MG63 (cell line): ENCODE measurements around the gene SNRPB2. TPM values are rescaled to one million over a fixed set of nuclear protein-coding genes. Genes with fewer than 3 reads are reported as not detected.
A peak's percentile ranks its signal among the peaks of the same experiment; 100 is the strongest.

Source experiments
- DNase-seq: peaks from one replicate; pipeline ENCODE4 v3.0.0-alpha.2; 2020
- H3K27me3 ChIP-seq: fragments of 250-450 bp; sonication (Bioruptor Pico); 2 replicates; pipeline ENCODE4 v1.5.1; 2020; ENCODE audit warnings: mild to moderate bottlenecking, moderate library complexity
- H3K36me3 ChIP-seq: fragments of 250-450 bp; sonication (Bioruptor Pico); 2 replicates; pipeline ENCODE4 v1.5.1; 2020; ENCODE audit warnings: mild to moderate bottlenecking, moderate library complexity
- H3K4me3 ChIP-seq: fragments of 250-450 bp; sonication (Bioruptor Pico); 2 replicates; pipeline ENCODE4 v1.5.1; 2020; ENCODE audit warnings: mild to moderate bottlenecking, moderate library complexity
- H3K9me3 ChIP-seq: fragments of 250-450 bp; sonication (Bioruptor Pico); 2 replicates; pipeline ENCODE4 v1.5.1; 2020; ENCODE audit warnings: mild to moderate bottlenecking, moderate library complexity
- total RNA-seq: library from RNA; depleted of rRNA; stranded (reverse); fragments of >200 nt; shearing (Covaris generic); gene quantifications from 2 replicates; pipeline ENCODE4 v1.2.3, GENCODE V29; 2014; ENCODE audit warnings: low replicate concordance; rRNA removed

SNRPB2 gene
- total RNA-seq, 1 experiment from 2014 or later, result 90.9 TPM

DNA sequence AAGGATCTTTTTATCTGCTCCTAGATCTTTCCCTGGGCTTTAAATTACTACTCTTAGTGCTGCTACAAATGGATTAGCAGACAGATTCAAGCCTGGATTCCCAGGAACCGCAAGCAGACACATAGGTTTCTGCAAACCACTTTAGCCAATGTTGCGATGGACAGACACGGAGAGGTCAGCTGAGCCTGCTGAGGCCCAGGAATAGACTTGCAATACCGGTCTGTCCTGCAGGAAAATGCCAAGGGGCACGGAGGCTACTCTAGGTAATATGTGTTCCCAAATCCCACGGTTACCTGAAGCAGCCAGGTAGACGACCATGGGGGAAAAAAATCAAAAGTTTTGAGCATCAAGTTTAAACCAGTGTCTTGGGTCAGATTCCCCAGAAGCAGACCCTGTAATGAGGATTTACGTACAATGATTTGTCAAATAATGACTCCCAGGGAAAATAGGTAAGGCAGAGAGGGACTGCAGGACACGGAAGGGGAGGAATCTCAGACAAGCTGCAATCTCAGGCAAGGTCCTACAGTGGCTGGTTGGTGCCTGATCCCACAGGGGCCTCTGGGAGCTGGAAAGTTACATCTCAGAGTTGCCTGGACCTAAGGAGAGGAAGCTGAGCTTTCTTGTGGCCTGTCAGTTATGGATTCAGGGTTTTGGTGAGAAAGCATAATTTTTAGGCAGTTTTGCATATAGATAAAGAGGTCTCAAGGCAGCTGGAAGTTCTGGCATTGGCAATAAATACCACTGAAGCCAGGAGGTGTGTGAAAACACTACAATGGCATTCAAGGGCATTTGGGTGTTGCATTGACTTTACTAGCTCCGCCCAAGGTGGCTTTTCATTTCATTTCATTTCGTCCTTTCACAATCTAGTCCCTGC, 30.8 kb downstream of the SNRPB2 start:
- Histone ChIP-seq H3K27me3 (no peaks in the 10 kb centered on the region), H3K9me3 (no peaks in the 10 kb centered on the region), H3K36me3 (no peaks in the 10 kb centered on the region), H3K4me3 (no peak overlapping the region)
- DNase-seq, result no peak

DNA sequence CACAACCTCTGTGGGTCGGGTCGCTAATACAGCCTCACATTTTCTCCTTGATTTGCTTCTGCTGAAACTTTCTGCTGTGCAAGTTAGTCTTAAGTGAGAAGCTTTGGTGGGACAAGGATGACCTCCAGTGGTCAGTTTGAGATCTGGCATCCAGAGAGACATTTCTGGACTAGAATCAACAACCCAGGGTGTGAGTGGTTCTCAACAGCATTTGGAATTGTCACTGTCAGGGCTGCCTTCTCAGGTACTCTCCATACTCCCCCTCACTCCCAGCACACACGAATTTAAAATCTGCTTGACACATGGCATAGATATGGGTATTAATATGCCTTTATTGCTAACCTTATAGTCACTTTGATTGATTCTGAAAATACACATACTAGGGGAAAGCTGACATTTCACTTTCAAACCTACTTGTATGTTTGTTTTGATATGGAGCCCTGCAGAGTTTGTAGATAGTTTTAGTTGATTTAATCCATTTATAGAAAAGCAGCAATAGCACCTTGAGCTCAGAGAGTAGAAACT, 31.5 kb downstream of the SNRPB2 start:
- Histone ChIP-seq H3K9me3 (no peaks in the 10 kb centered on the region), H3K36me3 (no peaks in the 10 kb centered on the region), H3K27me3 (no peaks in the 10 kb centered on the region), H3K4me3 (no peak overlapping the region)
- peak; percentile 6 for DNase-seq

DNA sequence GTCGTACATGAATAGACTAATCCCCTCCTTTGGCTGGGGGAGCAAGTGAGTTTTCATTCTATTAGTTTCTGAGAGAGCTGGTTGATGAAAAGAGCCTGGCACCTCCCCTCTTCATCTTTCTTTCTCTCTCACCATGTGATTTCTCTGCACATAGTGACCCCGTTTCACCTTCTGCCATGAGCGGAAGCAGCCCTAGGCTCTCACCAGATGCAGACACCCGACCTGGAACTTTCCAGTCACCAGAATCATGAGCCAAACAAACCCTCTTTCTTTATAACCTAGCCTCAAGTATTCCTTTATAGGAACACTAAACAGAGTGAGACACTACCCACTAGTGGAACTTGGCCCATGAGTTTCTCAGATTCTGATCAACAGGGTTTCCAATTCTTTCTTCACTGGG, 34.7 kb downstream of the SNRPB2 start:
- no peak for DNase-seq
- Histone ChIP-seq H3K4me3 (no peak overlapping the region), H3K9me3 (no peaks in the 10 kb centered on the region), H3K27me3 (no peaks in the 10 kb centered on the region), H3K36me3 (no peaks in the 10 kb centered on the region)

DNA sequence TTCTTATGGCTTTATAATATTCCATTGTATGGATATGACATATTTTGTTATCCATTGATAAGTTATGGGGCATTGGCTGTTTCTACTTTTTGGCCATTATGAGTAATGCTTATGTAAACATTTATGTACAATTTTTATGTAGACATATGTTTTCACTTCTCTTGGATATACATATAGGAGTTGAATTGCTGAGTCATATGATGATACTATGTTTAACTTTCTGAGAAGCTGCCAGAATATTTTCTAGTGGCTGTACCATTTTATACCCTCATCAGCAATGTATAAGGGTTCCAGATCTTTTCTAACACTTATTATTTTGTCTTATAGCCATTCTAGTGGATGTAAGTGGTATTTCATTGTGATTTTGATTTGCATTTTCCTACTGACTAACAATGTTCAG, 41.4 kb downstream of the SNRPB2 start:
- Histone ChIP-seq H3K27me3 (no peaks in the 10 kb centered on the region), H3K4me3 (no peak overlapping the region), H3K9me3 (no peaks in the 10 kb centered on the region), H3K36me3 (no peaks in the 10 kb centered on the region)
- DNase-seq, result no peak

GRCh38 chr20:16775961-16776360, 46.1 kb downstream of the SNRPB2 start:
- DNase-seq, result no peak
- Histone ChIP-seq H3K27me3 (no peaks in the 10 kb centered on the region), H3K36me3 (no peaks in the 10 kb centered on the region), H3K9me3 (no peaks in the 10 kb centered on the region), H3K4me3 (no peak overlapping the region)

DNA sequence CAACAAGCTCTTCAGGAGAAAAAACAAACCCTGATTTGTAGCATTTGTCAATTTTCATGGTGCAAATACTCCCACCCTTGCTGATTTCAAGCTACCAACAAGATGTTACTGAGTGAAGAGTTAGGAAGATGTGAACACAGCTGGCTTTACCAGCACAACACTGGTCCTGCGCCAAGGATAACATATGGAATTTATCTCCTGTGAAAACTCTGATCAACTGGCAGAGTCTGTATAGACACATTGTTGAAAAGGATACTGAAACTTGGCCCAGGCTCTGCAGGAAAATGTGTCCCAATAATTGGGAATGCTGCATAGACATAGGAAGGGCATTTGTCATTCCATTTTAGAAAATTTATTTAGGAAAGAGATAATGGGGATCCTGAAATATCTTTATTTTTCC, 47.3 kb downstream of the SNRPB2 start:
- Histone ChIP-seq H3K4me3 (no peak overlapping the region), H3K9me3 (no peaks in the 10 kb centered on the region), H3K36me3 (no peaks in the 10 kb centered on the region), H3K27me3 (no peaks in the 10 kb centered on the region)
- no peak for DNase-seq

GRCh38 chr20:16778159-16778558, 48.3 kb downstream of the SNRPB2 start:
- H3K36me3 ChIP-seq, result no peaks in the 10 kb centered on the region
- no peaks in the 10 kb centered on the region for H3K9me3 ChIP-seq
- no peaks in the 10 kb centered on the region for H3K27me3 ChIP-seq
- H3K4me3 ChIP-seq, result no peak overlapping the region
- DNase-seq, result no peak

- Histone ChIP-seq H3K4me3 (no peak overlapping the region), H3K36me3 (no peaks in the 10 kb centered on the region), H3K27me3 (no peaks in the 10 kb centered on the region), H3K9me3 (no peaks in the 10 kb centered on the region)
- DNase-seq, result no peak
Observed at GRCh38 chr20:16781496-16781895, 51.7 kb downstream of the SNRPB2 start.

DNA sequence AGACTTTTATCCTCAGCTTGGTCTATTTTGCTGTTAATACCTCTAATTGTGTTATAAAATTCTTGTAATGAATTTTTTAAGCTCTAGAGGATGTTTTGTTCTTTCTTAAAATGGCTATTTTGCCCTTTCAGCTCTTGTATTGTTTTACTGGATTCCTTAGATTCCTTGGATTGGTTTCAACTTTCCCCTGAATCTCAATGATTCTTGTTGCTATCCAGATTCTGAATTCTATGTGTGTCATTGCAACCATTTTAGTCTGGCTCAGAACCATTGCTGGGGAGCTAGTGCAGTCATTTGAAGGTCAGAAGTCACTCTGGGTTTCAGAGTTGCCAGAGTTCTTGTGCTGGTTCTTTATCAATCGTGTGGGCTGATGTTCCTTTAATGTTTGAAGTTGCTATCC, 55.4 kb downstream of the SNRPB2 start:
- DNase-seq, result no peak

More for the DNA sequence above, 55.4 kb downstream of the SNRPB2 start:
- Histone ChIP-seq H3K27me3 (no peaks in the 10 kb centered on the region), H3K9me3 (no peaks in the 10 kb centered on the region), H3K4me3 (no peak overlapping the region), H3K36me3 (no peaks in the 10 kb centered on the region)

Other genes with a start within 250 kb of the SNRPB2 start
- 2.9 and 3.4 TPM in 2 replicates for gene KIF16B, start 156.6 kb upstream of the SNRPB2 start, total RNA-seq
- gene OTOR, start 18.3 kb downstream of the SNRPB2 start, total RNA-seq, result not detected in 2 replicates